ENCODE measurements around the gene TPCN1.

TPCN1 gene

DNA sequence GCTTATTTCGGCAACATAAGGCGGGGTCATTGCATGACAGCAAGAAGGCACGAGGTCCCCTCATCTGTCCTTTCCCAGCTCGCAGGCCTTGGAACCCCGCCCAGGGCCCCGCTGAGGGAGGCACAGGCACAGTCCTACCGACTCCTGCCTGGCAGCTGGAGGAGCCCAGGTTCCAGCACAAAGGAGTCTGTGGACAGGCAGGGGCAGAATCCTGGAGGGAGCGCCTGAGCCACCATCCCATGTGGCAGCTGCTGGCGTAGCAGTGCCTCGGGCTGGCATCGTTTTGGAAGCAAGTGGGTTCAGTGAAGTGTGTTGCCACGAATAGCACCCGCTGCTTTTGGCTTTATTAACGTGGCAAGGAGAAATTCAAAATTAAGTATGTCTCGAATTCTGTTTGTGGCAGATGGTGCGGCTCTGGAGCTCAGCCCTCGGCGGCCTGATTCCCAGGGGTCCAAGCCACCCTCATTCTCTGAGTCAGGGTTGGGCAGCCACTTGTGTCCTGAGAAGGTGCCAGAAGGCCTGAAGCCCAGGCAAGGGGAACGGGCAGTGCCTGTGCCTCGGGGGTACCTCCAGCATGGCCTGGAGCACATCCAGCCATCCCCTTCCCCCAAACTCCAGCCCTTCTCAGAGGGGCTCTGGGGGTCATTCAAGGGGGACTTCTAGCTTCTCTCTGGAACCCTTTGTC lies 77.7 kb downstream of the TPCN1 start:
- H3K9ac ChIP-seq (ENCODE audit: low read depth, low read length), result peak overlapping the region; percentile 57
- no peak overlapping the region for H3K4me3 ChIP-seq (ENCODE audit: low read depth, low read length)
- peaks cover 3% of the 10 kb centered on the region for H3K36me3 ChIP-seq (ENCODE audit: control insufficient read depth, insufficient read depth, low read length)
- no peaks in the 10 kb centered on the region for H3K9me3 ChIP-seq (ENCODE audit: control insufficient read depth, insufficient read depth, low read length)
- H3K4me1 ChIP-seq (ENCODE audit: control insufficient read depth, insufficient read depth, low read length), result peaks cover 4% of the 10 kb centered on the region
- no peaks in the 10 kb centered on the region for H3K27me3 ChIP-seq (ENCODE audit: control insufficient read depth, insufficient read depth, low read length)

DNA sequence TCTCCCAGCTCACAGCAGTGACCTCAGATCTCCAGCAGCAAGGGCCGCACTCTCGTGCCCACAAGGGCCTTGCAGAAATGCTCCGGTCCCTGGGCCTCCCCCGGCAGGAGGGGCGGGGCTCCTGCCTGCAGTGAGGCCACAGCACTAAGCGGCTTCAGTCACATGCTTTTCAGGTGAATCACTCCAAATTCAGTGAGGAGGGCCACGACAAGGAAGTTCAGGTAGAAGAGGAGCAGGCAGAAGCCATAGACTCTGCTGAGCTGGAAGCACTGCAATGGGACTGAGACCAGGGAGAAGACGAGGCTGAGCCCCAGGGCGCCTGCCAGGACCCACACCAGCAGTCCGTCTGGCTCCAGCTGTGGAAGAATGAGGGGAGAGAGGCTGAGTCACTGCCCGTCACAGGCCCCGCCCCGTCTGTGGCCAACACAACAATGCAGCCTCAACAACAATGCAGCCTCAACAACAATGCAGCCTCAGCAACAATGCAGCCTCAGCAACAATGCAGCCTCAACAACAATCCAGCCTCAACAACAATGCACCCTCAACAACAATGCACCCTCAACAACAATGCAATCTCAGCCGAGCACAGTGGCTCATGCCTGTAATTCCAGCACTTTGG lies 78.5 kb downstream of the TPCN1 start:
- H3K4me1 ChIP-seq (ENCODE audit: control insufficient read depth, insufficient read depth, low read length), result peaks cover 4% of the 10 kb centered on the region
- H3K27me3 ChIP-seq (ENCODE audit: control insufficient read depth, insufficient read depth, low read length), result no peaks in the 10 kb centered on the region
- H3K36me3 ChIP-seq (ENCODE audit: control insufficient read depth, insufficient read depth, low read length), result peaks cover 3% of the 10 kb centered on the region
- H3K4me3 ChIP-seq (ENCODE audit: low read depth, low read length), result no peak overlapping the region
- no peaks in the 10 kb centered on the region for H3K9me3 ChIP-seq (ENCODE audit: control insufficient read depth, insufficient read depth, low read length)
- H3K9ac ChIP-seq (ENCODE audit: low read depth, low read length), result peak overlapping the region; percentile 57

DNA sequence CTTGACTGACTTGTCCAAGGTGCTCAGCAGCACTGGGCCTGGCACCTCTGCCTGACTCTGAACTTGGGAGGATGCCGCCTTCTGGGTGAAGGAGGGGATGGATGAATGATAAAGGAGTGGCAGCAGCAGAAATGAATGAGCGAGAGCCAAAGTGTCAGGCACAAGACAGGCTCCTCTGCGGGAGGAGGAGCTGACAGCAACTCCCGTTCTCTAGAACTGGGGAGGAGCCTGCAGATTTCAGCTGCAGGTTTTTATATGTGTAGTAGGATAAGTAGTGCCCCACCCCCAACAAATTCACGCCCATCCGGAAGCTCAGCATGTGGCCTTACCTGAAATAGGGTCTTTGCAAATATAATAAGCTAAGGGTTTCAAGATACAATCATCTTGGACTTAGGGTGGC lies 80.5 kb downstream of the TPCN1 start:
- H3K9ac ChIP-seq (ENCODE audit: low read depth, low read length), result no peak overlapping the region
- peaks cover 4% of the 10 kb centered on the region for H3K36me3 ChIP-seq (ENCODE audit: control insufficient read depth, insufficient read depth, low read length)
- H3K4me1 ChIP-seq (ENCODE audit: control insufficient read depth, insufficient read depth, low read length), result peaks cover 4% of the 10 kb centered on the region
- H3K9me3 ChIP-seq (ENCODE audit: control insufficient read depth, insufficient read depth, low read length), result no peaks in the 10 kb centered on the region
- no peak overlapping the region for H3K4me3 ChIP-seq (ENCODE audit: low read depth, low read length)
- no peaks in the 10 kb centered on the region for H3K27me3 ChIP-seq (ENCODE audit: control insufficient read depth, insufficient read depth, low read length)

DNA sequence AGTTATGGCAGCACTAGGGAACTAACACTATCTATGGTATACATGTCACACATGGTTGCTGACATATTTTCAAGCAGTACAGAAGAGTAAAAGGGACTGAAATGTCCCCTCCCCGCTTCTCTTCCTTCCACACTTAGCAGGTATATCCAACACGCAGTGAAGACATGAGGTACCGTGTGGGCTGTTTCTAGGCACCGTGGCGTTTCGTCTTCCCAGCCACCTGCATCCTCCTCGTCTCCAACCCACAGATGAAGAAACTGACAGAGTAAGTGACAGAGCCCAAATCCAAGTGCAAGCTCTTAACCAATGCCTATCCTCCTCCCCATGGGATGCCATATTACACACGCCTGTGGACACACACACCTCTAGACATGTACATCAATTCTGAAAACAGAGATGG lies 81.2 kb downstream of the TPCN1 start:
- Histone ChIP-seq H3K9ac (ENCODE audit: low read depth, low read length) (no peak overlapping the region), H3K27me3 (ENCODE audit: control insufficient read depth, insufficient read depth, low read length) (no peaks in the 10 kb centered on the region), H3K9me3 (ENCODE audit: control insufficient read depth, insufficient read depth, low read length) (no peaks in the 10 kb centered on the region), H3K4me3 (ENCODE audit: low read depth, low read length) (no peak overlapping the region), H3K36me3 (ENCODE audit: control insufficient read depth, insufficient read depth, low read length) (peaks cover 4% of the 10 kb centered on the region), H3K4me1 (ENCODE audit: control insufficient read depth, insufficient read depth, low read length) (peaks cover 4% of the 10 kb centered on the region)

DNA sequence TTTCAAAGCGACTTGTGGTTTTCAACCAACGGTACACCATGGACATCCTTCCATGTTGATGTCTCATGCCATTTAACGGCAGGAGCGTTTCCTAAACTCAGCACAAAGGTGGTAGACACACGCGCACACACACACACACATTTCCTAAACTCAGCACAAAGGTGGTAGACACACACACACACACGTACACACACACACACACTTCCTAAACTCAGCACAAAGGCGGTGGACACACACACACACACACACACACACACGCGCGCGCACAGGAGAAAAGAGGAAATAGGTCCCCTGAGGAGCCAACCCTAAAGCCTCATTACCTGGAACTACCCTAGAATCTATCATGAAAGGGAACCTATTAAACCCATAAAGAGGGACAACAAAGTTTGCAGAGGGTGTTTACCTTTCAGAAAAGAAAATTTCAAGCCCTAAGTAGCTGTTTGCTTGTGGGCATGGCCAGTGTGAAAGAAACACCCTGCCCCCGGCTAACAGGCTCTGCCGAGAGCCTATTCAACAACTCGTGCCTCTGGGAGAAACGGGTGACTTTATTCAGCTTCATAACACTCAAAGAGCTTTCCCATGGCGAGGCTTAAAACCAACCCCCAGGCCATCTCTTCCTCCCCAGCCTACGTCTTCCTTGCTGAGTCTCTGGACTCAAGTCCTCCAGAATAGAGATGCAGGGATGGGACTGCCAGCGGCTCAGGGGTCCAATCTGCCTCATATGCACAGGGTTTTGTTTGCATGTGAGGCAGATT lies 81.8 kb downstream of the TPCN1 start:
- peaks cover 4% of the 10 kb centered on the region for H3K4me1 ChIP-seq (ENCODE audit: control insufficient read depth, insufficient read depth, low read length)
- no peaks in the 10 kb centered on the region for H3K27me3 ChIP-seq (ENCODE audit: control insufficient read depth, insufficient read depth, low read length)
- peaks cover 4% of the 10 kb centered on the region for H3K36me3 ChIP-seq (ENCODE audit: control insufficient read depth, insufficient read depth, low read length)
- H3K4me3 ChIP-seq (ENCODE audit: low read depth, low read length), result no peak overlapping the region
- H3K9me3 ChIP-seq (ENCODE audit: control insufficient read depth, insufficient read depth, low read length), result no peaks in the 10 kb centered on the region
- no peak overlapping the region for H3K9ac ChIP-seq (ENCODE audit: low read depth, low read length)

DNA sequence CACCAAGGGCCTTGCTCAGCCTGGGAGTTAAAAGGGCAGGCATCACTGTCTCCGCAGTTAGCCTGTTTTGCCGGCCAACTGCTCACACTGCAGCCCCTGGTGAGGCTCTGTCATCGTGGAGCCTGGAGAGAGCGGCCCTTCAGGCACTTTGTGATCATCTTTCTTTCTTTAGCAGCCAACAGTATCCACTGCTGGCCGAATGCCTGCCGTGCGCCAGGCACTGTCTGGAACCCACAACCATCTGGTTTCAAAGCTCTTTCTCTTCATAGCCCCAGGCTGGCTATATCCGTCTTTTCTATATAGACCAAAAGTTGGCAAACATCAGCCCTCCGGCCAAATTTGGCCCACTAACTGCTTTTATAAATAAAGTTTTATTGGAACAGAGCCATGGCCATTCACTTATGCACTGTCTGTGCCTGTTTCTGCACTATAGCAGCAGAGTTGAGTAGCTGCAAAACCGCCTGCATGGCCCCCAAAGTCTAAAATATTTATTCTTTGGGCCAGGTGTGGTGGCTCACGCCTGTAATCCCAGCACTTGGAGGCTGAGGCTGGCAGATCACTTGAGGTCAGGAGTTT lies 84.1 kb downstream of the TPCN1 start:
- Histone ChIP-seq H3K36me3 (ENCODE audit: control insufficient read depth, insufficient read depth, low read length) (peaks cover 6% of the 10 kb centered on the region), H3K27me3 (ENCODE audit: control insufficient read depth, insufficient read depth, low read length) (no peaks in the 10 kb centered on the region), H3K9me3 (ENCODE audit: control insufficient read depth, insufficient read depth, low read length) (no peaks in the 10 kb centered on the region), H3K4me1 (ENCODE audit: control insufficient read depth, insufficient read depth, low read length) (peaks cover 4% of the 10 kb centered on the region), H3K4me3 (ENCODE audit: low read depth, low read length) (no peak overlapping the region), H3K9ac (ENCODE audit: low read depth, low read length) (no peak overlapping the region)

DNA sequence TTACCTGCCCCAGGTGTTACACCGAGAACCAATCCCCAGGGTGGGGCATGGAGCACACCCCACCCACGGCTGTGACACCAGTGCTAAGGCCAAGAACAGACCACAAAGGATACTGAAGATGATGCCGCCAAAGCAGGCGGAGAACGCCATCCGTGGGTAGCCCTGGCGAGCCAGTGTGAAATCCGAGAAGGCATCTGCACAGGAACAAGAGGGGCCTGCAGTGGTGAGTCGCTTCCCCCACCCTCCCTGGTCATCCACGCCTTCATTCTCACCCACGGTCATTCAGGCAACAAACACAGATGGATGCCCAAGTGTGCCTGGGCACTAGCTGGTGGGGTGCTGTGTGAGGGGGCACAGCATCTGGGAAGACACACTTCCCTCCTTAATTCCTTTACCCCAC lies 85.1 kb downstream of the TPCN1 start:
- Histone ChIP-seq H3K27me3 (ENCODE audit: control insufficient read depth, insufficient read depth, low read length) (no peaks in the 10 kb centered on the region), H3K36me3 (ENCODE audit: control insufficient read depth, insufficient read depth, low read length) (peaks cover 6% of the 10 kb centered on the region), H3K4me3 (ENCODE audit: low read depth, low read length) (no peak overlapping the region), H3K4me1 (ENCODE audit: control insufficient read depth, insufficient read depth, low read length) (peaks cover 4% of the 10 kb centered on the region), H3K9me3 (ENCODE audit: control insufficient read depth, insufficient read depth, low read length) (no peaks in the 10 kb centered on the region), H3K9ac (ENCODE audit: low read depth, low read length) (no peak overlapping the region)

DNA sequence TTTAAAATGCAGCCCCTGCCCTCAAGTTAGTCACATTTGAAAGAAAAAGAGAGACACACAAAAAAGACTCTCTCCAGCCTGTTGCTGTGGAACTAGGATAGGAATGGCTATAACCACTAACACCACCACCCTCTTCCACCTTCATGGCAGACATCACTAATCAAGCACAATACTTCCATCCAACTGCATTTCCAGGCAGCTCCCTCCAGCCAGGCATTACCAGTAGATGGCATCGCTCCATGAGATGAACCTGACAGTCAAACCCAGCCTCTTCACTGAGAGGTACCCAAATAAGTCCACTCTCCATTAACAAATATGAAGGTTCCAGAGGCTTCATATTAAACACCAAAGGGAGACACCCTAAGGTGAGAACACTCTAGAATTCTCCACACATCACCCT lies 89.2 kb downstream of the TPCN1 start:
- H3K27me3 ChIP-seq (ENCODE audit: control insufficient read depth, insufficient read depth, low read length), result no peaks in the 10 kb centered on the region
- no peak overlapping the region for H3K9ac ChIP-seq (ENCODE audit: low read depth, low read length)
- H3K4me3 ChIP-seq (ENCODE audit: low read depth, low read length), result no peak overlapping the region
- H3K36me3 ChIP-seq (ENCODE audit: control insufficient read depth, insufficient read depth, low read length), result peaks cover 12% of the 10 kb centered on the region
- no peaks in the 10 kb centered on the region for H3K4me1 ChIP-seq (ENCODE audit: control insufficient read depth, insufficient read depth, low read length)
- H3K9me3 ChIP-seq (ENCODE audit: control insufficient read depth, insufficient read depth, low read length), result no peaks in the 10 kb centered on the region

DNA sequence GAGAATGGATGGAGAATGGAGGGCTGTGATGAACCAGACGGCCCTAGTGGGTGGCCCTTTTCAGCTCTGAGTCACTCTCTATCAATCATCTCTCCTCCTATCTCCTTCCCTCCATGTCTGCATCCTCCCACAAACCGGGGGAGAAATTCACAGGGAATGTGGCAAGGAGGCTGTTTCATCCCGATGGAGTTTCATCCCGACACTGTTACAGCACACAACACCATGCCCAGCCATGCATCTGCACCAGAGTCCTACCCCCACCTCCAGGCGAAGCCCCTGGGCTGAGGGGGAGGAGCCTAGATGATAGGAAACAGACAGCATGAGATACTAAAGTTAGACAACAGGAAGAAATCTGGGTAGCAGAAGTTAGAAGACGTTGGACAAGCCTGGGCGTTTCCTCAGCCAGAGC lies 92.9 kb downstream of the TPCN1 start:
- H3K36me3 ChIP-seq (ENCODE audit: control insufficient read depth, insufficient read depth, low read length), result peaks cover 12% of the 10 kb centered on the region
- H3K27me3 ChIP-seq (ENCODE audit: control insufficient read depth, insufficient read depth, low read length), result no peaks in the 10 kb centered on the region

DNA sequence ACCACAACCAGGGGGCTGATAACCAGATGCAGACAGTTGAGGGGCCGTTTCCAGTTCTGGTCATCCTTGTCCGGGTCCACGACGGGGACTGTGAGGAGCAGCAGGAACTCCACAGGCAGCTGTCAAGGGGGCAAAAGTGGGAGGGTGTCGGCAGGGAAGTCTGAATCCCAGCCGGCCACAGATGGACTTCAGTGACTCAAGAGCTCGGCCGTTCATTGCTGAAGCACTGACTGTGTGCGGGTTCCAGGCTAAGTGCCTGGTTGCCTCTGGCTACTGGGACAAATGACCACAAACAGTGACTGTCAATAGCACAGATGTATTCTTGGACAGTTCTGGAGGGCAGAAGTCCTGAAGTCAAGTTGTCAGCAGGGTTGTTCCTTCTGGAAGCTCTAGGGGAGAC lies 94.1 kb downstream of the TPCN1 start:
- H3K4me1 ChIP-seq (ENCODE audit: control insufficient read depth, insufficient read depth, low read length), result no peaks in the 10 kb centered on the region
- H3K9me3 ChIP-seq (ENCODE audit: control insufficient read depth, insufficient read depth, low read length), result no peaks in the 10 kb centered on the region
- no peak overlapping the region for H3K4me3 ChIP-seq (ENCODE audit: low read depth, low read length)
- no peaks in the 10 kb centered on the region for H3K27me3 ChIP-seq (ENCODE audit: control insufficient read depth, insufficient read depth, low read length)
- no peak overlapping the region for H3K9ac ChIP-seq (ENCODE audit: low read depth, low read length)
- peaks cover 10% of the 10 kb centered on the region for H3K36me3 ChIP-seq (ENCODE audit: control insufficient read depth, insufficient read depth, low read length)

More for the DNA sequence above, 92.9 kb downstream of the TPCN1 start:
- Histone ChIP-seq H3K4me1 (ENCODE audit: control insufficient read depth, insufficient read depth, low read length) (no peaks in the 10 kb centered on the region), H3K4me3 (ENCODE audit: low read depth, low read length) (no peak overlapping the region), H3K9me3 (ENCODE audit: control insufficient read depth, insufficient read depth, low read length) (no peaks in the 10 kb centered on the region), H3K9ac (ENCODE audit: low read depth, low read length) (no peak overlapping the region)

DNA sequence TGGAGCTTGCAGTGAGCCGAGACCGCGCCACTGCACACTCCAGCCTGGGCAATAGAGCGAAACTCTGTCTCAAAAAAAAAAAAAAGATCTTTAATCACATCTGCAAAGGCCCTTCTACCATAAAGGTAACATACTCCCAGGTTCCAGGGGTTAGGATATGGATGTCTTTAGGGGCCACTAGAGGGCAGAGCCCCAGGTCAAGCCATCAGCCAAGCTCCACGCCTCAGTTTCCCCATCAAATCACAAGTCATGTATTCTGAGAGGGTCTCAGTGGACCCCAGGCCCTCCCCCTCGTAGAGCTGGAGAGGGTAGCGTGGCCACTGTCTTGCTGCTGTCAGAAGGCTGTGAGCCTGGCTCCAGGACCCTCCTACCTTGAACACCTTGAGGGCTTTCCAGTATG lies 94.9 kb downstream of the TPCN1 start:
- H3K9me3 ChIP-seq (ENCODE audit: control insufficient read depth, insufficient read depth, low read length), result no peaks in the 10 kb centered on the region
- no peak overlapping the region for H3K4me3 ChIP-seq (ENCODE audit: low read depth, low read length)
- H3K36me3 ChIP-seq (ENCODE audit: control insufficient read depth, insufficient read depth, low read length), result peaks cover 10% of the 10 kb centered on the region
- H3K4me1 ChIP-seq (ENCODE audit: control insufficient read depth, insufficient read depth, low read length), result no peaks in the 10 kb centered on the region
- no peak overlapping the region for H3K9ac ChIP-seq (ENCODE audit: low read depth, low read length)
- H3K27me3 ChIP-seq (ENCODE audit: control insufficient read depth, insufficient read depth, low read length), result no peaks in the 10 kb centered on the region
